HG02870 (cell line): ENCODE measurements around the gene KCNS1.

Experiments
- ATAC-seq: cut with Tn5 transposase; IDR thresholded peaks from one replicate; pipeline ENCODE4 v1.9.1; 2021; ENCODE audit warnings: mild to moderate bottlenecking, moderate library complexity; ENCODE audit not compliant: unreplicated experiment

KCNS1 gene

DNA sequence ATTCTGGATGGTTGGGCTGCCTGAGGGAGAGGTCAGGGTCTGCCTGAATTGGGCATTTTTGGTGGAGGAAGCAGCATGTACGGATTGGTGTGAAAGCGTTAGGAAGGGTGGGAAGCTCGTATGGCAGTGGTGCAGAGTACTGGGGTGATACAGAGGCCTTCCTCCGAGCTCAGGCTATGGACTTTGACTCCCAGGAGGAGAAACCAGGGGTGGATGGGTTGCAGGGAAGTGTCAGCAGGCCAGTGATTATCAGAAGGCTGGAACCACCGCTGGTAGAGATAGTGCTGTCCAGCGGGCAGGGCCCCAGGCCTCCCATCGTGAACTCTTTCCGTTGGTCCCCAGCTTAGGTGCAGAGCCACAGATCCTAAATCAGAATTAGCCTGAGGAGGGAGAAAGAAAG, 8.7 kb upstream of the KCNS1 start:
- no peak for ATAC-seq

DNA sequence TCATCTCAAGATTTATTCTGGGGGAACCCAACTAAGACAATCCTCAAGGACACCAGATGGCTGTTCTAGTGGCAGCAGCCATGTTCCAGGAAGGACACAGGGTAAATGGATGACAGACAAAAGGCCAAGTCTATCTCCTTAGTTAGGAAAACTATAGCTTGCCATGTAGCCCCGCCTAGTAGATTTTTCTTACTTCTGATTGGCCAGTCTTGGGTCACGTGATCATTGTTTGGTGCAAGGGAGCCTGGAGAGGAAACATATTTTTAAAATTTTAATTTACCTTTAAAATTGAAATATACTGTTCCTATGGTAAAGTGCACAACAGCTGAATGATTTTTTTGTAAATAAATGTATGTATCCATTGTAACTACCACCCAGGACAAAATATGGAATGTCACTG, 4.4 kb upstream of the KCNS1 start:
- no peak for ATAC-seq

GRCh38 chr20:45104786-45105185, 3.9 kb upstream of the KCNS1 start:
- no peak for ATAC-seq

- no peak for ATAC-seq
Observed at GRCh38 chr20:45103072-45103471, 2.1 kb upstream of the KCNS1 start.

- ATAC-seq = no peak
Observed at GRCh38 chr20:45101333-45101850, 465 bp upstream of the KCNS1 start.

DNA sequence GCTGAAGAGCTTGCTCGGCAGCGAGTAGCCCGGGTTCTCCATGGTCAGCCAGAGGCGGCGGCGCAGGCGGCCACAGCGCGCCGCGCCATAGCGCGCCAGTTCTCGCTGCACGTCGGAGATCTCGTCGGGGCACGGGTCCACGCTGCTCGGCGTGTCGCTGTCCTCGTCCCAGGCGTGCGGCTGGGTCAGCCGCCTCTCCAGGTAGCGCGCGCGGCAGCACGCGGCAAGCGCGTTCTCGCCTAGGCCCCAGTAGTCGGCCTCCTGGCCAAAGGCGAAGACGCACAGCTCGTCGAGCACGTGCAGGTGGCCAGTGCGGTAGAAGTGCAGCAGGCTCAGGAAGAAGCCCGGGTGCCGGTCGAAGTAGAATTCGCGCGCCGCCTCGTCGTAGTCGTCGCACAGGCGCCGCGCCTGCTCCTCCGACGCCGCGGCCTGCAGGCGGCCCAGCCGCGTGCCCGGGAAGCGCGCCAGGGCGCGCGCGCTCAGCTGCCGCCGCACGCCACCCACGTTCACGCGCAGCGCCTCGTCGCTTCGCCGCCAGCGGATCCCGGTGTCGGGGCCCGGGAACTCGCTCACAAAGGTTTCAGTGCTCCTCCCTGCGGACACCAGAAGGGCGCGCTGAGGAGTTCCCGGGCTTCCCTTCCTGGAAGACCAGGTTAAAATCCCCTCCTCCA, 2.7 kb downstream of the KCNS1 start:
- no peak for ATAC-seq

DNA sequence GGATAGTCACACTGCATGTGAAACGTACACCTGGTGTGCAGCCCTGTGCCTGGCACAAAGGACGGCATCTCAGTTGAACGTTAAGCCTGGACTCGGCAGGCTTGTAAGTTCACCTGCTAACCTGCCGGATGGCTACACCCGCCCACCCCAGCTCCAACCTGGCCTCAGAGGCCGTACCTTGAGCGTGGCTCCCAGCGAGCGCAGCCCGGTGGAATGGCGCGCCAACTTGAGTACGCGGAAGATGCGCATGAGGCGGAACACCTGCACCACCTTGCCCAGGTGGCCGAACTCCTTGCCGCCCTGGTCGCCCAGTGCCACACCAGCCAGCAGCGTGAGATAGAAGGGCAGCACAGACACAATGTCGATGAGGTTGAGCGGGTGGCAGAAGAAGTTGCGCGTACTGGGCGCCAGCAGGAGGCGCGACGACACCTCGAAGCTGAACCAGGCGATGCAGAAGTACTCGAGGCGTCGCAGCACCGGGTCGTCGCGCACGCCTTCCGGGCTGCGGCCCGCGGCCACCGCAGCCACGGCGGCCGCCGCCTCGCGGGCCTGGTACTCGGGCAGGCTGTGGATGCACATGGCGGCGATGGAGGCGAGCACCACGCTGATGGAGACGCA, 3.3 kb downstream of the KCNS1 start:
- ATAC-seq = no peak

DNA sequence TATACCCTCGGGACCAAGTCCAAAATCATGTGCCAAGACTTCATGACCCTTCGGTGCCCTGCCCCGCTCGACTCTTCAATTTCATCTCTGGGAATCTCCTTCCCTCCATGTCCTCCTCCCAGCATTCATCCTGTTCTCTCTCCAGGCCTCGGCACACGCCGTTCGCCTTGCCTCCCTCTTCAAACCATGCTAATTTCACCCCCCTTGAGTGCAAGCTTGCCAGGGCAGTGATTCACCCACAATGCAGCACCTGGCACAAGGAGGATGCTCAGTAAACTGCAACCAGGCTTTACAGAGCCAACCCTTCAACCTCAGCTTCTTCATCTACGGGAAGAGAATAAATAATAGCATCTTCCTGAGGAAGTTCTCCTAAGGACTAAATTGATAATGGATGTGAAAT, 4.1 kb downstream of the KCNS1 start:
- no peak for ATAC-seq

DNA sequence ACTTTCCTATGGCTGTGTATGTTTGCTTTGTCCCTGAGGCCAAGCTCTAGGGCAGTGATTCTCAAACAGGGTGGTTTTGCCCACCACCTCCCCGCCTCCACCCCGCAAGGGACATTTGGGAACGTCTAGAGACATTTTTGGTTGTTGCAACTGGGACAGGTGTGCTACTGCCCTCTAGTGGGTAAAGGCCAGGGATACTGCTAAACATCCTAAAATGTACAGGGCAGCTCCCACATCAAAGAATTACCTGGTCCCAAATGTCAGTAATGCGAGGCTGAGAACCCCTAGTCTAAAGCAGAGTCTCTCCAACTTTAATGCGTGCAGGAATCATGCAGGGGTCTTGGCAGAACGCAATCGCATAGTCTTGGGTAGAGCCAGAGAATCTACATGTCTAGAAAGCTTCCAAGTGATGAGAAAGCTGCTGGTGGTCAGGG, 5.1 kb downstream of the KCNS1 start:
- no peak for ATAC-seq

GRCh38 chr20:45094864-45095574, 5.9 kb downstream of the KCNS1 start:
- no peak for ATAC-seq

GRCh38 chr20:45094201-45094600, 6.7 kb downstream of the KCNS1 start:
- ATAC-seq = no peak

- no peak for ATAC-seq
Observed at GRCh38 chr20:45092898-45093297, 8.0 kb downstream of the KCNS1 start.

- ATAC-seq = no peak
Observed at GRCh38 chr20:45091366-45091765, 9.6 kb downstream of the KCNS1 start.

GRCh38 chr20:45090481-45090880, 10.4 kb downstream of the KCNS1 start:
- no peak for ATAC-seq

- ATAC-seq = no peak
Observed at GRCh38 chr20:45088247-45088646, 12.7 kb downstream of the KCNS1 start.

DNA sequence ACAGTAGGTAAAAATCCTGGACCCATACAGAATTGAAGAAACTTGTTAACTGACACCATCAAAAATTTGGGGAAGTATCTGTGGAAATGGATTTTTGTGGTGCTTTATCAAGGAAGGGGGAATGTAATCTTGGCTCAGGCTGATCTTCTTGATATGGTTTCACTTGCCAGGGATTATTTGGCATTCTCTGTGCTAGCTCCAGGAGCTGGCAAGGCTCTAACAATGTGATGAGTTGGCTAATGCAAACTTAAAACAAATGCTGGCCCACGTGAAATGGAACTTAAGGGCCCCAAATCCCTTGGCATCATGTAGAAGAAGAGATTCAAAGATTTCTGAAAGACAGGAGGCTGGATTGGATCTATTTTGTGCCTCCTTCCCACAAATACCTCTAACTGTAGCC, 13.1 kb downstream of the KCNS1 start:
- no peak for ATAC-seq

GRCh38 chr20:45087097-45087790, 13.7 kb downstream of the KCNS1 start:
- no peak for ATAC-seq

DNA sequence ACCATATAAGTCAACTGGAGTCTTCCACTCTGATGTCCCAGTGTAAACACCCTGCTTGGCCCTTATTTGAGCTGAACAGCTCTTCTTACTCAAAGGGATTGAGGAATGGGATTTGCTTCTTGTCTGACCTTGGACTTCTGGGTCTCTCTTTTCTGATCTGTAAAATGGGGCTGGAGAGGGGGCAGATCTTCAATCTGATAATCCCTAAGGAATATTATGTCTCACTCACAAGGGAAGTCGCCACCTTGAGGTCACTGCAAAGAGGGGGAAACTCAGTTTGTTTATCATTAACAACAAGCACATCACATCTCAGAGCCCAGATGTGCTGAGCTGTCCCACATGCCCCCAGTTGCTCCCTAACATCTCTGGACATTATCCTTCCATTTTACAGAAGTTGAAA, 15.1 kb downstream of the KCNS1 start:
- no peak for ATAC-seq

DNA sequence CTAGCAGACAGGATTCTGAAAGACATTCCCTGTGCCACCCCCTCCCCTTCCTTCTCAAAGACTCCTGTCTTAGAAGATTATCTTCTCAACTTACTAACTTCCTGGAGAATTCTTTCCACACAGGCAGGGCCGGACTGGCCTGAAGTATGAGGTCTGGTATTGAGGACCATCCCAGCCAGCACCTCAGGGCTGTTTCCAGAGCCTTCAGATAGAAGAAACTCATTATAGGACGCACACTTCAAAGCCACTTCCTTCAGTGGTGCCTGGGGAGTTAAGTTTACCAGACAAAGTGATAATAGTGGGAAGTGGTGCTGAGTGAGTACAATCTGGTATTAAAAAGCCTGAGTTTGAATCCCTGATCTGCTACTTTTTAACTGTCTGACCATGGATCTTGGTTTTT, 15.6 kb downstream of the KCNS1 start:
- no peak for ATAC-seq

DNA sequence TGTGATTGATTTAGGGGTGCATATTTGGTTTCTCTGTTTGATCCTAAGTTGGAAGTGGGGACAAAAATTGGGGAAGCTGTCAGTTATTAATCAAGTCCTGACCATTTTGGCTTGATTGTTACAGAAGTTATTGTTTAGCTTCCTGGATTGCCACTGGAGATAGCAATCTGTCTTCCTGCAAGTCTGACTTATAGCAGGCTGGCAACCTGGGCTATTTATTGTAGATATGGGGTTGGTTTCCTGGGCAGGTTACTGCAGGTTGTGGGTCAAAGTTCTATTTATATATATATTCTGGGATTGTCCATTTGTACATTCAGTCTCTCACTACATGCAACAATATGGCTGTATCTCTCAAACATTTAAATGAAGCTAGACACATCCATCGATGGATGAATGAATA, 17.8 kb downstream of the KCNS1 start:
- no peak for ATAC-seq

- no peak for ATAC-seq
Observed at GRCh38 chr20:45082468-45082867, 18.5 kb downstream of the KCNS1 start.
